ENCODE results near the gene CCDC170. TPM values are rescaled to one million over a fixed set of nuclear protein-coding genes. Genes with fewer than 3 reads are reported as not detected.
A peak's percentile ranks its signal among the peaks of the same experiment; 100 is the strongest.

CCDC170 gene
- total and polyA plus RNA-seq, 9 of the 15 experiments (the other 6 are each of a cell fraction or from before 2014, with no cell fraction given): 0.01 to 0.18 (median 0.05) TPM; not detected in 6

- no peaks in the 10 kb centered on the region for H4K20me1 ChIP-seq (replicated peaks; ENCODE audit: control insufficient read depth, insufficient read depth, low read length)
- peak; percentile 83 for ATAC-seq
- no peaks in the 10 kb centered on the region for H3K9me3 ChIP-seq (replicated peaks; ENCODE audit: control insufficient read depth, insufficient read depth, low read depth, low read length)
- H3K4me2 ChIP-seq (ENCODE audit: insufficient read depth, low read length): no peak overlapping the region; the same call in 1 of the 2 replicates
- ChIA-PET POLR2A (no interaction called here), CTCF (ENCODE audit: low intra/inter-chr PET ratio) (no interaction called here)
- no peaks in the 10 kb centered on the region for H3K9me1 ChIP-seq (ENCODE audit: control insufficient read depth, insufficient read depth, low read length)
- no TSS peak for BruUV-seq (replicated peaks)
- no peaks in the 10 kb centered on the region for H3K4me1 ChIP-seq (replicated peaks in 1 of 2; ENCODE audit: control insufficient read depth in 2 of 2, insufficient read depth in 2 of 2, low read length in 2 of 2)
- FAIRE-seq: peak; percentile 67
- H3K27me3 ChIP-seq (ENCODE audit: control insufficient read depth in 2 of 2, insufficient read depth in 2 of 2, low read length in 2 of 2): peaks cover 0 to 4% of the 10 kb centered on the region in 2 experiments; a peak in 1 of 5 replicates
- no peak overlapping the region for H3K4me3 ChIP-seq
- 8% methylated on average over 13 of the region's 13 CpGs for WGBS (ENCODE audit: insufficient coverage, low coverage, missing lambda C conversion rate)
- in situ Hi-C loops (cut with MboI): no loop called here
- intact Hi-C loops (cut with micrococcal nuclease): no loop called here
- no peaks in the 10 kb centered on the region for H3K79me2 ChIP-seq (ENCODE audit: control insufficient read depth, insufficient read depth, low read length)
- H3K9ac ChIP-seq (ENCODE audit: insufficient read depth in 1 of 2, low read depth in 2 of 2, low read length in 2 of 2): no peak overlapping the region
- H3K27ac ChIP-seq (ENCODE audit: extremely low read depth, low read depth, low read length): no peak overlapping the region
- DNase-seq (ENCODE audit: extremely low read depth in 1 of 4, low spot score in 3 of 4): peak in 1 of 4 experiments; percentile 46
- H3K36me3 ChIP-seq (ENCODE audit: control insufficient read depth, insufficient read depth, low read length): no peaks in the 10 kb centered on the region
- H2AFZ ChIP-seq (ENCODE audit: low read depth, low read length): peak overlapping the region; percentile 34; the same call in 1 of the 2 replicates
- TF ChIP-seq ZC3H8 (IDR thresholded peaks at IDR 0.05) (no peak), SNIP1 (IDR thresholded peaks at IDR 0.05; ENCODE audit: low read depth) (0 out of 2 replicates have a peak, but pooled peaks have one; percentile 27), RFX7 (CRISPR knock-in tag; IDR thresholded peaks at IDR 0.05) (no peak), CTCF (IDR thresholded peaks at IDR 0.05 in 2 of 3, conservative IDR thresholded peaks at IDR 0.05 in 1 of 3; ENCODE audit: insufficient read depth in 2 of 3, low read depth in 1 of 3, low read length in 3 of 3) (peak; percentile 37 to 65 (median 46); a peak in 5 of 6 replicates), RAD21 (CRISPR knock-in tag; conservative IDR thresholded peaks at IDR 0.05 in 1 of 2, IDR thresholded peaks at IDR 0.05 in 1 of 2) (peak in 1 of 2 experiments; percentile 21; a peak in 2 of 4 replicates)
- TF ChIP-seq, protein P1, sequence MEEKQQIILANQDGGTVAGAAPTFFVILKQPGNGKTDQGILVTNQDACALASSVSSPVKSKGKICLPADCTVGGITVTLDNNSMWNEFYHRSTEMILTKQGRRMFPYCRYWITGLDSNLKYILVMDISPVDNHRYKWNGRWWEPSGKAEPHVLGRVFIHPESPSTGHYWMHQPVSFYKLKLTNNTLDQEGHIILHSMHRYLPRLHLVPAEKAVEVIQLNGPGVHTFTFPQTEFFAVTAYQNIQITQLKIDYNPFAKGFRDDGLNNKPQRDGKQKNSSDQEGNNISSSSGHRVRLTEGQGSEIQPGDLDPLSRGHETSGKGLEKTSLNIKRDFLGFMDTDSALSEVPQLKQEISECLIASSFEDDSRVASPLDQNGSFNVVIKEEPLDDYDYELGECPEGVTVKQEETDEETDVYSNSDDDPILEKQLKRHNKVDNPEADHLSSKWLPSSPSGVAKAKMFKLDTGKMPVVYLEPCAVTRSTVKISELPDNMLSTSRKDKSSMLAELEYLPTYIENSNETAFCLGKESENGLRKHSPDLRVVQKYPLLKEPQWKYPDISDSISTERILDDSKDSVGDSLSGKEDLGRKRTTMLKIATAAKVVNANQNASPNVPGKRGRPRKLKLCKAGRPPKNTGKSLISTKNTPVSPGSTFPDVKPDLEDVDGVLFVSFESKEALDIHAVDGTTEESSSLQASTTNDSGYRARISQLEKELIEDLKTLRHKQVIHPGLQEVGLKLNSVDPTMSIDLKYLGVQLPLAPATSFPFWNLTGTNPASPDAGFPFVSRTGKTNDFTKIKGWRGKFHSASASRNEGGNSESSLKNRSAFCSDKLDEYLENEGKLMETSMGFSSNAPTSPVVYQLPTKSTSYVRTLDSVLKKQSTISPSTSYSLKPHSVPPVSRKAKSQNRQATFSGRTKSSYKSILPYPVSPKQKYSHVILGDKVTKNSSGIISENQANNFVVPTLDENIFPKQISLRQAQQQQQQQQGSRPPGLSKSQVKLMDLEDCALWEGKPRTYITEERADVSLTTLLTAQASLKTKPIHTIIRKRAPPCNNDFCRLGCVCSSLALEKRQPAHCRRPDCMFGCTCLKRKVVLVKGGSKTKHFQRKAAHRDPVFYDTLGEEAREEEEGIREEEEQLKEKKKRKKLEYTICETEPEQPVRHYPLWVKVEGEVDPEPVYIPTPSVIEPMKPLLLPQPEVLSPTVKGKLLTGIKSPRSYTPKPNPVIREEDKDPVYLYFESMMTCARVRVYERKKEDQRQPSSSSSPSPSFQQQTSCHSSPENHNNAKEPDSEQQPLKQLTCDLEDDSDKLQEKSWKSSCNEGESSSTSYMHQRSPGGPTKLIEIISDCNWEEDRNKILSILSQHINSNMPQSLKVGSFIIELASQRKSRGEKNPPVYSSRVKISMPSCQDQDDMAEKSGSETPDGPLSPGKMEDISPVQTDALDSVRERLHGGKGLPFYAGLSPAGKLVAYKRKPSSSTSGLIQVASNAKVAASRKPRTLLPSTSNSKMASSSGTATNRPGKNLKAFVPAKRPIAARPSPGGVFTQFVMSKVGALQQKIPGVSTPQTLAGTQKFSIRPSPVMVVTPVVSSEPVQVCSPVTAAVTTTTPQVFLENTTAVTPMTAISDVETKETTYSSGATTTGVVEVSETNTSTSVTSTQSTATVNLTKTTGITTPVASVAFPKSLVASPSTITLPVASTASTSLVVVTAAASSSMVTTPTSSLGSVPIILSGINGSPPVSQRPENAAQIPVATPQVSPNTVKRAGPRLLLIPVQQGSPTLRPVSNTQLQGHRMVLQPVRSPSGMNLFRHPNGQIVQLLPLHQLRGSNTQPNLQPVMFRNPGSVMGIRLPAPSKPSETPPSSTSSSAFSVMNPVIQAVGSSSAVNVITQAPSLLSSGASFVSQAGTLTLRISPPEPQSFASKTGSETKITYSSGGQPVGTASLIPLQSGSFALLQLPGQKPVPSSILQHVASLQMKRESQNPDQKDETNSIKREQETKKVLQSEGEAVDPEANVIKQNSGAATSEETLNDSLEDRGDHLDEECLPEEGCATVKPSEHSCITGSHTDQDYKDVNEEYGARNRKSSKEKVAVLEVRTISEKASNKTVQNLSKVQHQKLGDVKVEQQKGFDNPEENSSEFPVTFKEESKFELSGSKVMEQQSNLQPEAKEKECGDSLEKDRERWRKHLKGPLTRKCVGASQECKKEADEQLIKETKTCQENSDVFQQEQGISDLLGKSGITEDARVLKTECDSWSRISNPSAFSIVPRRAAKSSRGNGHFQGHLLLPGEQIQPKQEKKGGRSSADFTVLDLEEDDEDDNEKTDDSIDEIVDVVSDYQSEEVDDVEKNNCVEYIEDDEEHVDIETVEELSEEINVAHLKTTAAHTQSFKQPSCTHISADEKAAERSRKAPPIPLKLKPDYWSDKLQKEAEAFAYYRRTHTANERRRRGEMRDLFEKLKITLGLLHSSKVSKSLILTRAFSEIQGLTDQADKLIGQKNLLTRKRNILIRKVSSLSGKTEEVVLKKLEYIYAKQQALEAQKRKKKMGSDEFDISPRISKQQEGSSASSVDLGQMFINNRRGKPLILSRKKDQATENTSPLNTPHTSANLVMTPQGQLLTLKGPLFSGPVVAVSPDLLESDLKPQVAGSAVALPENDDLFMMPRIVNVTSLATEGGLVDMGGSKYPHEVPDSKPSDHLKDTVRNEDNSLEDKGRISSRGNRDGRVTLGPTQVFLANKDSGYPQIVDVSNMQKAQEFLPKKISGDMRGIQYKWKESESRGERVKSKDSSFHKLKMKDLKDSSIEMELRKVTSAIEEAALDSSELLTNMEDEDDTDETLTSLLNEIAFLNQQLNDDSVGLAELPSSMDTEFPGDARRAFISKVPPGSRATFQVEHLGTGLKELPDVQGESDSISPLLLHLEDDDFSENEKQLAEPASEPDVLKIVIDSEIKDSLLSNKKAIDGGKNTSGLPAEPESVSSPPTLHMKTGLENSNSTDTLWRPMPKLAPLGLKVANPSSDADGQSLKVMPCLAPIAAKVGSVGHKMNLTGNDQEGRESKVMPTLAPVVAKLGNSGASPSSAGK (IDR thresholded peaks at IDR 0.05): peak; percentile 15; the same call in 1 of the 2 replicates
Measured at GRCh38 chr6:151546941-151547659, 53.3 kb downstream of the CCDC170 start.
